Heart right ventricle (tissue), 16 donors: ENCODE measurements around the gene RAP1GAP2. TPM values are rescaled to one million over a fixed set of nuclear protein-coding genes. Genes with fewer than 3 reads are reported as not detected.

Experiments
- ATAC-seq, 8 donors: fragments of 200-7000 bp; cut with Tn5 transposase; one replicate each; pipeline ENCODE4 v1.9.1; 2020; ENCODE audit warnings: mild to moderate bottlenecking in 8 of 8, moderate library complexity in 8 of 8, moderate number of reproducible peaks in 1 of 8
- DNase-seq, 2 donors: peaks; one replicate each; pipeline ENCODE4 v3.0.0-alpha.2; 2020
- H3K27ac ChIP-seq, 10 donors: fragments of 200-600 bp; sonication (generic) in 2 of 10; one replicate each; pipeline versions ENCODE4 v1.5.0 to v1.8.0; 2020 to 2022; ENCODE audit warnings: mild to moderate bottlenecking in 3 of 10
- H3K27me3 ChIP-seq, 7 donors: fragments of 200-600 bp; one replicate each; pipeline ENCODE4 v1.8.0; 2021 to 2022; ENCODE audit warnings: mild to moderate bottlenecking in 2 of 7
- H3K36me3 ChIP-seq, 9 donors: fragments of 200-600 bp; sonication (generic) in 1 of 9; one replicate each; pipeline versions ENCODE4 v1.5.0 to v1.8.0; 2020 to 2022; ENCODE audit warnings: mild to moderate bottlenecking in 2 of 9
- H3K4me1 ChIP-seq, 9 donors: fragments of 200-600 bp; sonication (generic) in 1 of 9; one replicate each; pipeline versions ENCODE4 v1.5.0 to v1.8.0; 2020 to 2022; ENCODE audit warnings: mild to moderate bottlenecking in 4 of 9
- H3K4me3 ChIP-seq, 10 donors: fragments of 200-600 bp; sonication (generic) in 2 of 10; one replicate each; pipeline versions ENCODE4 v1.5.0 to v1.8.0; 2020 to 2022; ENCODE audit warnings: mild to moderate bottlenecking in 7 of 10, moderate library complexity in 2 of 10
- H3K9me3 ChIP-seq, 11 donors: fragments of 200-600 bp in 10 of 11; sonication (generic) in 2 of 11; one replicate each; pipeline versions ENCODE4 v1.5.0 to v1.8.0; 2013 to 2022; ENCODE audit warnings: mild to moderate bottlenecking in 2 of 11, control low read depth in 1 of 11, moderate library complexity in 1 of 11
- WGBS, 2 donors: extraction: QIAGEN DNeasy Blood & Tissue Kit; methylation state at CpG; one replicate each; pipeline ENCODE4 v1.1.7; 2013; ENCODE audit warnings: inconsistent platforms in 1 of 2; 5-methylcytosine and 5-hydroxymethylcytosine counted together
- intact Hi-C, 10 donors: fragments of 100-400 bp; cut with DNase I; formaldehyde crosslinking; loops; one replicate each; pipeline versions ENCODE4 v1.11.1 to v1.14.2; 2022
- polyA plus RNA-seq, 2 donors: library from polyadenylated mRNA; stranded (reverse); fragments of 200-250 nt; gene quantifications; one replicate each; pipeline ENCODE4 v1.2.3, GENCODE V29; 2013
- total RNA-seq, 10 donors: library from RNA; stranded (reverse); fragmentation: NEBNext Ultra II Directional in 3 of 10; extraction: Animal tissue kit (Norgen Biotek cat#: 25700) in 3 of 10; gene quantifications; one replicate each; pipeline versions ENCODE4 v1.2.1 to v1.2.4, GENCODE V29; 2021 to 2023
- TF ChIP-seq, protein P1 (sequence below), 9 donors: fragments of 200-600 bp; sonication (generic) in 2 of 9; IDR thresholded peaks; one replicate each; pipeline versions ENCODE4 v1.5.0 to v1.8.0; 2021 to 2022; ENCODE audit warnings: antibody characterized with exemption in 9 of 9, mild to moderate bottlenecking in 5 of 9, moderate library complexity in 1 of 9
- donor health status: Arrhythmogenic right ventricular cardiomyopathy.
- donor health status: ischemic (EF 13 %, LVEDD 7.1; RV severe dilation, severe dysfunction).
- donor health status: healthy with polysubstance abuse.
- donor health status: DM: no; HTN: yes; CAD: no.
- donor health status: DM: no; HTN: no; CAD: no.
- donor health status: ischemic (EF 25% LVEDD 6.9; RV normal size, moderate dysfunction).
- donor health status: ischemic (EF 25% LVEDD 5.7; RV mildly dilated, moderate dysfunction).
- donor health status: healthy.
- donor health status: DM: yes; HTN: yes; CAD: no.
- donor health status: Ischemic cardiomyopathy.
- donor health status: ischemic (EF 35%, LVEDD 5.7; RV mildly dilated, moderate dysfunction).
- donor health status: nonischemic (EF 11% LVEDD 7.7; RV severe dilation, severe dysfunction).
- donor health status: DM: yes; HTN: yes; CAD: no.
- donor health status: PGD.
- donor health status: ischemic (EF 29% LVEDD 5.4; RV normal size, mild dysfunction).
- donor health status: nonischemic (EF 23%, LVEDD 6.1; RV moderate dilation, normal function).

RAP1GAP2 gene
- total and polyA plus RNA-seq, 12 donors, result 9.5 to 51.3 (median 34.6) TPM

DNA sequence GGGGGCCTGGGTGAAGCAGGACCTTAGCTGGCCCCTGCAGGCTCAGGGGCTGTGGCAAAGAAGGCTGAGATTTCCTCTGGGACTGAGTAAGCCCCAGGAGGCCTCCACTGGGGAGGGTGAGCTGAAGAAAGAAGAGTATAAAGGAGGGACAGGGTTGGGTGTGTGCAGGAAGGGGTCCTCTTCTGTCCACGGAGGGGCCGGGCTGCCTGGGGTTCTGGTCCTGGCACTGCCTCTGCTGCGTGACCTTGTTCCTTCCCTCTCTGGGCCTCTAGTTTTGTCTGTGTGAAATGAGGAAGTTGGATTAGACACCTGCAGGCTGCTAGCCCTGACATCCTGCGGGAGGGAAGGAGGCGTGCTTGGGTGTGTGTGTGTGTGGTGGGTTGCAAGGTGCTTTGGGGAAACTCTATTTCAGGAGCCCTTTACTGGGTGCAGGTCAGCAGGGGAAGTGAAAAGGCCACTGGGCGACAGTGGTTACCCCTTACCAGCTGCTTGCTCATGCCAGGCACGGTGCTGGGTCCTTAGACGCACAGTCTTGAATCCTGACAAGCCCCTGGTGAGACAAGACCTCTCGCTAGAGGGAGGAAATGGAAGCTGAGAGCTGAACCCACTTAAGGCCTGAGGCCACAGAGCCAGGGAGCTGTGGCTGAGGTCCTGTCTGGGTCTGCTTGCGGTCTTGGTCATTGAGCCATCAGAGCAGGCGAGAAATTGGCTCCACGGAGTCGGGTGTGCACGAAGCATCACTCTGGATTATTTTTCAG lies 206.5 kb downstream of the RAP1GAP2 start:
- WGBS, 2 donors, result 70 to 72% methylated on average over 14 of the region's 14 CpGs
- TF ChIP-seq, protein P1, sequence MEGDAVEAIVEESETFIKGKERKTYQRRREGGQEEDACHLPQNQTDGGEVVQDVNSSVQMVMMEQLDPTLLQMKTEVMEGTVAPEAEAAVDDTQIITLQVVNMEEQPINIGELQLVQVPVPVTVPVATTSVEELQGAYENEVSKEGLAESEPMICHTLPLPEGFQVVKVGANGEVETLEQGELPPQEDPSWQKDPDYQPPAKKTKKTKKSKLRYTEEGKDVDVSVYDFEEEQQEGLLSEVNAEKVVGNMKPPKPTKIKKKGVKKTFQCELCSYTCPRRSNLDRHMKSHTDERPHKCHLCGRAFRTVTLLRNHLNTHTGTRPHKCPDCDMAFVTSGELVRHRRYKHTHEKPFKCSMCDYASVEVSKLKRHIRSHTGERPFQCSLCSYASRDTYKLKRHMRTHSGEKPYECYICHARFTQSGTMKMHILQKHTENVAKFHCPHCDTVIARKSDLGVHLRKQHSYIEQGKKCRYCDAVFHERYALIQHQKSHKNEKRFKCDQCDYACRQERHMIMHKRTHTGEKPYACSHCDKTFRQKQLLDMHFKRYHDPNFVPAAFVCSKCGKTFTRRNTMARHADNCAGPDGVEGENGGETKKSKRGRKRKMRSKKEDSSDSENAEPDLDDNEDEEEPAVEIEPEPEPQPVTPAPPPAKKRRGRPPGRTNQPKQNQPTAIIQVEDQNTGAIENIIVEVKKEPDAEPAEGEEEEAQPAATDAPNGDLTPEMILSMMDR (IDR thresholded peaks at IDR 0.05), result no peak
- no peak for DNase-seq

DNA sequence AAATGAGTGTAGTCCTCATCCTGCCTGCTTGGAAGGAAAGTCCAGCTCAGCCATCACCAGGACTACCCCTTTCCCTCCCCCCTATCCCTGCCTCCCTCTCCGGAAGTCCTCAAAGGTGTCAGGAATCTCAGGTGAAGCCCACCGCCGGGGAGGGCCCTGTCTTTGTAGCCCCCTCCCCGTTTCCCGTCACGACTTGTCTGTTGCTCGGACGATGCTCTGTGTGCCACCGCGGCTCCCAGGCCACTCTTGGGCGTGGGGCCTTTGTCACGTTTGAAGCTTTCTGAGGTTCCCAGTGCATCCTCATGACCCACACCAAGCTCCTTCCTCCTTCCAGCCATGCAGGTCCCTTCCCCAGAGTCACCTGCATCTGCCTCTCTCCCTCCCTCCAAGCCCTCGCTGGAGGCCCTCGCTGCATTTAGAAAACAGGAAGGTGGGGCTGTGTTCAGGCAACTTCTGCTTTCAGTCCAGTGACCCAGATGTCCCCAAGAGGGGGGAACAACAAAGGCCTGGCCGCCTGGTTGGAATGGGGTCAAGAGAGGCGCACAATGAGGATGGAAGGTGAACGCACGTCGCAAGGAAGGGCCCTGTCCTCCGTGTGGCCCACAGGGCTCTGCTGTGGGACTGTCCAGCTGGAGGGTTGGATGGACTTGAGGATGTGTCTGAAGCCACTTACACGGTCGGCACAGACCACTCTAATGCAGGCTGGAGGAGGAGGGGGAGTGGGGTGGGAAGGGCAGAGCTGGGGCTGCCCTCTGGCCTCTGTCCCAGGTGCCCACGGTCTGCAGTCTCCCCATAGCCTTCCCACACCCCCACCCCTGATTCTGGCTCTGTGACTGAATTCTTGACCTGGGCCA lies 207.3 kb downstream of the RAP1GAP2 start:
- Histone ChIP-seq H3K4me3 (peak overlapping the region in 9 of 10 donors; percentile 14 to 36 (median 28)), H3K27ac (peak overlapping the region; percentile 86 to 93 (median 89)), H3K9me3 (no peaks in the 10 kb centered on the region), H3K36me3 (peaks cover 0 to 20% (median 0%) of the 10 kb centered on the region in 9 donors), H3K27me3 (no peaks in the 10 kb centered on the region), H3K4me1 (peaks cover 16 to 44% (median 39%) of the 10 kb centered on the region in 9 donors)
- TF ChIP-seq, protein P1 (IDR thresholded peaks at IDR 0.05), result no peak
- DNase-seq, result peak; percentile 40 to 43
- intact Hi-C loops, result loop anchor here in 4 of 10 donors (2.0 to 10.0 kb wide), 3 partner anchors 69 to 151 kb away; no protein-coding TSS in a partner anchor
- peak in 6 of 8 donors; percentile 21 to 49 (median 39) for ATAC-seq
- WGBS, 2 donors, result 49 to 50% methylated on average over 23 of the region's 23 CpGs

More for the DNA sequence above, 206.5 kb downstream of the RAP1GAP2 start:
- Histone ChIP-seq H3K27ac (peak overlapping the region; percentile 86 to 93 (median 89)), H3K9me3 (no peaks in the 10 kb centered on the region), H3K27me3 (no peaks in the 10 kb centered on the region), H3K36me3 (peaks cover 0 to 17% (median 0%) of the 10 kb centered on the region in 9 donors), H3K4me3 (no peak overlapping the region), H3K4me1 (peaks cover 16 to 44% (median 39%) of the 10 kb centered on the region in 9 donors)
- intact Hi-C loops, result loop anchor here in 2 of 10 donors (5.0 to 10.0 kb wide), 2 partner anchors 68 to 150 kb away; no protein-coding TSS in a partner anchor
- no peak for ATAC-seq

DNA sequence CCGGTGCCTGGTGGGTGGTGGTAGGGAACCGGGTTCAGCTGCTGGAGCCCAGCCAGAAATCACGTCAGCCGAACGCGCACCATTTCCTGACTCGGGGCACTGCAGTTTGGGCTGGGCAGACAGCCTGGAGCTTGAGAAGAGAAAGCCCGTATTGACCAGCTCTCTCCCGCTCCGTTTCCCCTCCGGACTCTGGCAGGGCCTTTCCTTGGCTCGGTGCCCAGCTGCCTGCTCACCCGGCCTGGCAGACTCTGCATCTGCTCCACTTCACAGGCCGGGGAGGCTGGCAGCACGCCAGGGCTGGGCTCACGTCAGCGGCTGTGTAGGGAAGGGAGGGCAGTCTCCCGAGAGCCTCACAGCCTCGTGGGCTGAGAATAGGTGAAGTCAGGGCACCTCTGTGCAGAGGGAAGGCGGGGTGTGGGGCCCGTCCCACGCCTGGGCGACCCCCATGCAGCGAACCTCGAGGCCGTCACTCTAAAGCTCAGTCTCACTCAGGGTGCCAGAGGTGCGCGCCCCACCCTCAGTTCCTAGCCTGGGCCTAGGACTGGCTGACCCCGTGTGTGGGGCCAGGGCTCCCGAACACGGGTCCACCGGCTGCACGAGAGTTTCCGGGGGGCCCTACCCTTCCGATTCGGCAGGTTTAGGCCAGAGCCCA lies 208.0 kb downstream of the RAP1GAP2 start:
- DNase-seq, result peak; percentile 98 to 99
- peak overlapping the region; percentile 86 to 93 (median 89) for H3K27ac ChIP-seq
- peaks cover 0 to 20% (median 0%) of the 10 kb centered on the region in 9 donors for H3K36me3 ChIP-seq
- peak overlapping the region in 9 of 10 donors; percentile 14 to 36 (median 28) for H3K4me3 ChIP-seq
- H3K27me3 ChIP-seq, result no peaks in the 10 kb centered on the region
- intact Hi-C loops, result loop anchor here in 4 of 10 donors (2.0 to 10.0 kb wide), 3 partner anchors 69 to 152 kb away; no protein-coding TSS in a partner anchor
- TF ChIP-seq, protein P1 (IDR thresholded peaks at IDR 0.05), result no peak
- ATAC-seq, result peak; percentile 91 to 97 (median 95)
- WGBS, 2 donors, result 12 to 13% methylated on average over 36 of the region's 36 CpGs
- no peaks in the 10 kb centered on the region for H3K9me3 ChIP-seq
- peaks cover 16 to 47% (median 39%) of the 10 kb centered on the region in 9 donors for H3K4me1 ChIP-seq
